ENCODE results near the gene ATP5MK.

Gene ATP5MK

GRCh38 chr10:103413564-103413963, 17.3 kb upstream of the ATP5MK start:
- no peak for TF ChIP-seq TEAD4 (IDR thresholded peaks at IDR 0.05)
- TF ChIP-seq EGR1 (IDR thresholded peaks at IDR 0.05) = no peak
- no peak for TF ChIP-seq RAD21 (IDR thresholded peaks at IDR 0.05; ENCODE audit: low read depth)
- no peak for TF ChIP-seq USF1 (IDR thresholded peaks at IDR 0.05)
- no peak for TF ChIP-seq FOXM1 (IDR thresholded peaks at IDR 0.05; ENCODE audit: borderline replicate concordance, low read depth)
- TF ChIP-seq MAX (IDR thresholded peaks at IDR 0.05) = no peak
- no peak for TF ChIP-seq CREB1 (IDR thresholded peaks at IDR 0.05; ENCODE audit: low read depth)
- no peak for TF ChIP-seq TCF12 (IDR thresholded peaks at IDR 0.05; ENCODE audit: low read depth)
- TF ChIP-seq ZBTB7A (IDR thresholded peaks at IDR 0.05; ENCODE audit: low read depth) = no peak
- TF ChIP-seq YY1 (IDR thresholded peaks at IDR 0.05; ENCODE audit: low read depth) = no peak
- TF ChIP-seq CEBPB (IDR thresholded peaks at IDR 0.05) = no peak

GRCh38 chr10:103397191-103397825, 1.0 kb upstream of the ATP5MK start:
- no peak for TF ChIP-seq YY1 (IDR thresholded peaks at IDR 0.05; ENCODE audit: low read depth)
- no peak for TF ChIP-seq CREB1 (IDR thresholded peaks at IDR 0.05; ENCODE audit: low read depth)
- no peak for TF ChIP-seq TCF12 (IDR thresholded peaks at IDR 0.05; ENCODE audit: low read depth)
- no peak for TF ChIP-seq REST (IDR thresholded peaks at IDR 0.05; ENCODE audit: low read depth)
- TF ChIP-seq NFIC (IDR thresholded peaks at IDR 0.05) = no peak
- TF ChIP-seq EP300 (IDR thresholded peaks at IDR 0.05; ENCODE audit: borderline replicate concordance) = no peak
- TF ChIP-seq EGR1 (IDR thresholded peaks at IDR 0.05) = no peak
- no peak for TF ChIP-seq TEAD4 (IDR thresholded peaks at IDR 0.05)
- no peak for TF ChIP-seq ZBTB7A (IDR thresholded peaks at IDR 0.05; ENCODE audit: low read depth)
- TF ChIP-seq FOXM1 (IDR thresholded peaks at IDR 0.05; ENCODE audit: borderline replicate concordance, low read depth) = no peak
- TF ChIP-seq TAF1 (IDR thresholded peaks at IDR 0.05; ENCODE audit: low read depth) = no peak
- TF ChIP-seq RAD21 (IDR thresholded peaks at IDR 0.05; ENCODE audit: low read depth) = no peak
- TF ChIP-seq CEBPB (IDR thresholded peaks at IDR 0.05) = no peak
- no peak for TF ChIP-seq MAX (IDR thresholded peaks at IDR 0.05)

- TF ChIP-seq RAD21 (IDR thresholded peaks at IDR 0.05; ENCODE audit: low read depth) (no peak), ZBTB7A (IDR thresholded peaks at IDR 0.05; ENCODE audit: low read depth) (no peak), EP300 (IDR thresholded peaks at IDR 0.05; ENCODE audit: borderline replicate concordance) (no peak), TAF1 (IDR thresholded peaks at IDR 0.05; ENCODE audit: low read depth) (no peak; the same call in 1 of the 2 replicates), FOXM1 (IDR thresholded peaks at IDR 0.05; ENCODE audit: borderline replicate concordance, low read depth) (no peak), YY1 (IDR thresholded peaks at IDR 0.05; ENCODE audit: low read depth) (no peak), CEBPB (IDR thresholded peaks at IDR 0.05) (no peak), MAX (IDR thresholded peaks at IDR 0.05) (no peak), REST (IDR thresholded peaks at IDR 0.05; ENCODE audit: low read depth) (no peak), USF1 (IDR thresholded peaks at IDR 0.05) (no peak), EGR1 (IDR thresholded peaks at IDR 0.05) (no peak), TCF12 (IDR thresholded peaks at IDR 0.05; ENCODE audit: low read depth) (no peak), NFIC (IDR thresholded peaks at IDR 0.05) (no peak), TEAD4 (IDR thresholded peaks at IDR 0.05) (no peak), CREB1 (IDR thresholded peaks at IDR 0.05; ENCODE audit: low read depth) (no peak)
Observed at GRCh38 chr10:103396789-103397087, 463 bp upstream of the ATP5MK start.

- no peak for TF ChIP-seq TAF1 (IDR thresholded peaks at IDR 0.05; ENCODE audit: low read depth)
- TF ChIP-seq ZBTB7A (IDR thresholded peaks at IDR 0.05; ENCODE audit: low read depth) = no peak
- no peak for TF ChIP-seq EP300 (IDR thresholded peaks at IDR 0.05; ENCODE audit: borderline replicate concordance)
- TF ChIP-seq NFIC (IDR thresholded peaks at IDR 0.05) = no peak
- TF ChIP-seq CEBPB (IDR thresholded peaks at IDR 0.05) = no peak
- no peak for TF ChIP-seq REST (IDR thresholded peaks at IDR 0.05; ENCODE audit: low read depth)
- no peak for TF ChIP-seq MAX (IDR thresholded peaks at IDR 0.05)
- no peak for TF ChIP-seq TEAD4 (IDR thresholded peaks at IDR 0.05)
- TF ChIP-seq CREB1 (IDR thresholded peaks at IDR 0.05; ENCODE audit: low read depth) = no peak
- no peak for TF ChIP-seq USF1 (IDR thresholded peaks at IDR 0.05)
- no peak for TF ChIP-seq RAD21 (IDR thresholded peaks at IDR 0.05; ENCODE audit: low read depth)
- TF ChIP-seq YY1 (IDR thresholded peaks at IDR 0.05; ENCODE audit: low read depth) = no peak
- no peak for TF ChIP-seq FOXM1 (IDR thresholded peaks at IDR 0.05; ENCODE audit: borderline replicate concordance, low read depth)
- no peak for TF ChIP-seq EGR1 (IDR thresholded peaks at IDR 0.05)
- TF ChIP-seq TCF12 (IDR thresholded peaks at IDR 0.05; ENCODE audit: low read depth) = no peak
Observed at GRCh38 chr10:103395754-103396066, 565 bp downstream of the ATP5MK start.
